Endothelial cell of umbilical vein (primary cell): Measurements from ENCODE around the gene SCN10A. TPM values are rescaled to one million over a fixed set of nuclear protein-coding genes. Genes with fewer than 3 reads are reported as not detected.

Experiments used
- BruUV-seq: library from RNA; stranded (reverse); fragments of 400-500 nt; replicated peaks from 2 replicates; lab custom pipeline; 2021; lab: Mats Ljungman, UMichigan
- CTCF ChIA-PET: fragments of 300-600, 350-600 bp; sonication (Branson Sonifier 250); formaldehyde crosslinking; loops from one replicate; lab custom pipeline; 2021; ENCODE audit warnings: antibody characterized with exemption, inconsistent platforms; lab: Charles Lee
- POLR2A ChIA-PET: fragments of 300-600, 350-600 bp; sonication (Branson Sonifier 250); formaldehyde crosslinking; loops from one replicate; lab custom pipeline; 2021; ENCODE audit warnings: antibody characterized with exemption, inconsistent platforms; lab: Charles Lee
- DNase-seq: peaks from one replicate; pipeline ENCODE4 v3.0.0-alpha.2; 2011; ENCODE audit warnings: low read depth, low spot score
- FAIRE-seq: peaks from 2 replicates; lab custom pipeline; 2011; peaks lifted over from hg19 to GRCh38; lab: Jason Lieb, UNC
- H2AFZ ChIP-seq: 2 replicates; pipeline ENCODE4 v1.6.0; 2012; ENCODE audit warnings: low read depth, low read length, control low read depth, inconsistent platforms
- H3K27ac ChIP-seq: 2 replicates; pipeline ENCODE4 v1.5.1; 2011; ENCODE audit warnings: low read depth, mild to moderate bottlenecking, control low read depth, low read length, moderate library complexity; ENCODE audit not compliant: insufficient read depth
- H3K27me3 ChIP-seq, 2 experiments: 2 replicates each; pipeline versions ENCODE4 v1.6.0 to v1.6.1; 2011; ENCODE audit warnings: low read length in 2 of 2, mixed read lengths in 1 of 2; ENCODE audit not compliant: control insufficient read depth in 2 of 2, insufficient read depth in 2 of 2
- H3K36me3 ChIP-seq, 2 experiments: 2 replicates in 1 of 2; 3 replicates in 1 of 2; pipeline ENCODE4 v1.5.1; 2011; ENCODE audit warnings: low read length in 2 of 2, mild to moderate bottlenecking in 1 of 2, moderate library complexity in 1 of 2; ENCODE audit not compliant: control insufficient read depth in 2 of 2, insufficient read depth in 2 of 2; ENCODE audit errors: extremely low read depth in 1 of 2
- H3K4me1 ChIP-seq: 3 replicates; pipeline ENCODE4 v1.5.1; 2011; ENCODE audit warnings: mild to moderate bottlenecking, low read length; ENCODE audit not compliant: control insufficient read depth, insufficient read depth; ENCODE audit errors: extremely low read depth
- H3K4me2 ChIP-seq: 2 replicates; pipeline ENCODE4 v1.6.1; 2011; ENCODE audit warnings: low read length, control low read depth, mixed read lengths; ENCODE audit not compliant: insufficient read depth
- H3K4me3 ChIP-seq, 3 experiments: fragments of 200-600 bp in 1 of 3; sonication (generic), shearing (Covaris generic) in 1 of 3; replicated peaks in 1 of 3; 2 replicates each; pipeline ENCODE4 v1.5.1; 2011 to 2016; ENCODE audit warnings: control low read depth in 3 of 3, low read length in 3 of 3, mild to moderate bottlenecking in 2 of 3, inconsistent platforms in 1 of 3, low read depth in 1 of 3, moderate library complexity in 1 of 3; ENCODE audit not compliant: insufficient read depth in 1 of 3
- H3K79me2 ChIP-seq: 2 replicates; pipeline ENCODE4 v1.6.0; 2012; ENCODE audit warnings: low read length, inconsistent platforms; ENCODE audit not compliant: control insufficient read depth, insufficient read depth
- H3K9ac ChIP-seq: replicated peaks from 2 replicates; pipeline ENCODE3; 2011; ENCODE audit warnings: low read length, control low read depth; ENCODE audit not compliant: insufficient read depth; ENCODE audit errors: extremely low read depth
- H3K9me1 ChIP-seq: replicated peaks from 3 replicates; pipeline ENCODE4 v1.6.0; 2011; ENCODE audit warnings: mild to moderate bottlenecking, low read length; ENCODE audit not compliant: control insufficient read depth, insufficient read depth; ENCODE audit errors: extremely low read depth
- H3K9me3 ChIP-seq: replicated peaks from 2 replicates; pipeline ENCODE4 v1.5.1; 2012; ENCODE audit warnings: low read length, inconsistent platforms; ENCODE audit not compliant: control insufficient read depth, insufficient read depth
- H4K20me1 ChIP-seq: replicated peaks from 2 replicates; pipeline ENCODE3; 2011; ENCODE audit warnings: mild to moderate bottlenecking, low read length; ENCODE audit not compliant: control insufficient read depth, insufficient read depth; ENCODE audit errors: extremely low read depth
- EZH2 ChIP-seq: IDR thresholded peaks from 2 replicates; pipeline ENCODE4 v1.6.1; 2012; ENCODE audit warnings: borderline replicate concordance, low read depth, mild to moderate bottlenecking, moderate library complexity, low read length, inconsistent platforms; ENCODE audit not compliant: severe bottlenecking
- FOS ChIP-seq: IDR thresholded peaks from 2 replicates; pipeline ENCODE4 v1.6.1; 2011; ENCODE audit warnings: mild to moderate bottlenecking, low read length, moderate library complexity, borderline replicate concordance; ENCODE audit not compliant: insufficient read depth
- GATA2 ChIP-seq: IDR thresholded peaks from 2 replicates; pipeline ENCODE4 v1.7.0; 2011; ENCODE audit warnings: low read depth, mild to moderate bottlenecking, moderate library complexity, mixed read lengths, low read length; ENCODE audit not compliant: insufficient read length, insufficient read depth
- JUN ChIP-seq: IDR thresholded peaks from 2 replicates; pipeline ENCODE4 v1.6.1; 2011; ENCODE audit warnings: borderline replicate concordance, low read depth; ENCODE audit not compliant: insufficient read length, insufficient read depth
- MYC ChIP-seq: IDR thresholded peaks from one replicate; pipeline ENCODE4 v1.6.1; 2011; ENCODE audit warnings: mild to moderate bottlenecking, low read depth, low read length
- POLR2A ChIP-seq: IDR thresholded peaks from 2 replicates; pipeline ENCODE4 v1.6.1; 2012; ENCODE audit warnings: low read depth, mild to moderate bottlenecking, control low read depth, low read length
- POLR2AphosphoS5 ChIP-seq: IDR thresholded peaks from 2 replicates; pipeline ENCODE4 v1.6.1; 2012; ENCODE audit warnings: low read depth, mild to moderate bottlenecking, control low read depth, low read length, moderate library complexity; ENCODE audit not compliant: insufficient read depth
- dilution Hi-C: fragments of 300-500 bp; cut with MboI; formaldehyde crosslinking; loops from one replicate; pipeline ENCODE4 v1.15.0; 2019; ENCODE audit warnings: low sequenced_read_pairs; ENCODE audit not compliant: extremely low pct_ligation_motif_present
- intact Hi-C: fragments of 100-400 bp; cut with micrococcal nuclease; formaldehyde crosslinking; loops from one replicate; pipeline ENCODE4 v1.10.0; 2022
- polyA plus RNA-seq, 4 experiments: library from polyadenylated mRNA; depleted of rRNA in 3 of 4; stranded (reverse) in 3 of 4; unstranded in 1 of 4; fragments of >200 nt; gene quantifications; 2 replicates each; pipeline versions ENCODE4 v1.2.1 to v1.2.3, GENCODE V29; 2011 to 2012; ENCODE audit warnings: missing spikeins in 1 of 4
- total RNA-seq: library from RNA; stranded (reverse); gene quantifications from 2 replicates; pipeline ENCODE4 v1.2.3, GENCODE V29; 2021
- TF ChIP-seq, protein P1 (sequence below), 2 donors: IDR thresholded peaks; 1 replicate in 1 of 2; 2 replicates in 1 of 2; pipeline ENCODE4 v1.5.1; 2011; ENCODE audit warnings: low read length in 2 of 2, mild to moderate bottlenecking in 2 of 2, moderate library complexity in 2 of 2, control low read depth in 1 of 2, inconsistent platforms in 1 of 2, low read depth in 1 of 2; ENCODE audit not compliant: insufficient read depth in 1 of 2; ENCODE audit errors: extremely low read depth in 1 of 2
- TF ChIP-seq, protein P2 (sequence below): IDR thresholded peaks from 2 replicates; pipeline ENCODE4 v1.6.1; 2011; ENCODE audit not compliant: insufficient read depth, insufficient read length

SCN10A gene
- total and polyA plus RNA-seq, 2 donors (not counting 3 experiments of a cell fraction or from before 2014, with no cell fraction given), result 0.07 TPM; not detected in 1

DNA sequence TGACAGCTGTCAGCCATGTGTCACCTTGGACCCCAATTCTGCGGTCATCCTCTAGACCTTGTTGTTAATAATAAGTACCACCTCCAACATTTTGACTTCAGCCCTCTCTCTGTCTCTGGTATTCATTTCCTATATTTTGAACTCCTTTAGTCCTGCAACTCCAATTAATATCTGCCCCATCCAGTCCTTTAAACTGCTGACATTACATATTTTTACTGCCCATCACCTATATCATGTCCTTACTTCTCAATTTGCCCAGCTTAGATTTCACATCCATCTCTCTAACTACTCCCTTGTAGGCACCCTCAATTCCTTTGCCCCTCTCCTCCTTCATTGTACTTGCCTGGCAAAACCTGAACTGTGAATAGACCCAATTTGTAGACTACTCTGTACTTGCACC is 73.5 kb downstream of the SCN10A start:
- no peak overlapping the region for H3K4me2 ChIP-seq
- TF ChIP-seq, protein P1, sequence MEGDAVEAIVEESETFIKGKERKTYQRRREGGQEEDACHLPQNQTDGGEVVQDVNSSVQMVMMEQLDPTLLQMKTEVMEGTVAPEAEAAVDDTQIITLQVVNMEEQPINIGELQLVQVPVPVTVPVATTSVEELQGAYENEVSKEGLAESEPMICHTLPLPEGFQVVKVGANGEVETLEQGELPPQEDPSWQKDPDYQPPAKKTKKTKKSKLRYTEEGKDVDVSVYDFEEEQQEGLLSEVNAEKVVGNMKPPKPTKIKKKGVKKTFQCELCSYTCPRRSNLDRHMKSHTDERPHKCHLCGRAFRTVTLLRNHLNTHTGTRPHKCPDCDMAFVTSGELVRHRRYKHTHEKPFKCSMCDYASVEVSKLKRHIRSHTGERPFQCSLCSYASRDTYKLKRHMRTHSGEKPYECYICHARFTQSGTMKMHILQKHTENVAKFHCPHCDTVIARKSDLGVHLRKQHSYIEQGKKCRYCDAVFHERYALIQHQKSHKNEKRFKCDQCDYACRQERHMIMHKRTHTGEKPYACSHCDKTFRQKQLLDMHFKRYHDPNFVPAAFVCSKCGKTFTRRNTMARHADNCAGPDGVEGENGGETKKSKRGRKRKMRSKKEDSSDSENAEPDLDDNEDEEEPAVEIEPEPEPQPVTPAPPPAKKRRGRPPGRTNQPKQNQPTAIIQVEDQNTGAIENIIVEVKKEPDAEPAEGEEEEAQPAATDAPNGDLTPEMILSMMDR (IDR thresholded peaks at IDR 0.05; ENCODE audit: extremely low read depth in 1 of 2, insufficient read depth in 1 of 2, low read depth in 1 of 2, low read length in 2 of 2), result no peak
- TF ChIP-seq FOS (no peak), GATA2 (no peak), JUN (no peak), POLR2AphosphoS5 (no peak), EZH2 (no peak), POLR2A (no peak), MYC (no peak)
- TF ChIP-seq, protein P2, sequence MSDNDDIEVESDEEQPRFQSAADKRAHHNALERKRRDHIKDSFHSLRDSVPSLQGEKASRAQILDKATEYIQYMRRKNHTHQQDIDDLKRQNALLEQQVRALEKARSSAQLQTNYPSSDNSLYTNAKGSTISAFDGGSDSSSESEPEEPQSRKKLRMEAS, result no peak
- H3K9me1 ChIP-seq, result no peaks in the 10 kb centered on the region
- dilution Hi-C loops (no loop called here), intact Hi-C loops (no loop called here)
- DNase-seq, result no peak
- no peak overlapping the region for H2AFZ ChIP-seq
- no peak overlapping the region for H3K4me3 ChIP-seq
- ChIA-PET POLR2A (no interaction called here), CTCF (interaction anchor here (1.0 to 2.3 kb wide), 5 partner anchors 11 to 101 kb away, joined by 3 to 10 read pairs (median 3); no protein-coding TSS in a partner anchor)
- no TSS peak for BruUV-seq
- FAIRE-seq, result no peak
- H3K9ac ChIP-seq, result no peak overlapping the region
- H3K36me3 ChIP-seq, result no peaks in the 10 kb centered on the region
- no peaks in the 10 kb centered on the region for H4K20me1 ChIP-seq
- peaks cover 0 to 3% of the 10 kb centered on the region in 2 experiments for H3K27me3 ChIP-seq
- no peaks in the 10 kb centered on the region for H3K79me2 ChIP-seq
- no peak overlapping the region for H3K27ac ChIP-seq
- H3K9me3 ChIP-seq, result no peaks in the 10 kb centered on the region
- peaks cover 3% of the 10 kb centered on the region for H3K4me1 ChIP-seq
